AG09309 (cell line): Measurements from ENCODE around the gene ANXA4.

Experiments
- DNase-seq: peaks from one replicate; pipeline ENCODE4 v3.0.0-alpha.2; 2010; ENCODE audit warnings: low read depth
- H3K4me3 ChIP-seq: 2 replicates; pipeline ENCODE4 v1.5.1; 2011; ENCODE audit warnings: mild to moderate bottlenecking, low read depth, low read length, moderate library complexity; ENCODE audit not compliant: control insufficient read depth
- CTCF ChIP-seq: IDR thresholded peaks from 2 replicates; pipeline ENCODE4 v1.5.1; 2011; ENCODE audit warnings: mild to moderate bottlenecking, low read depth, low read length, inconsistent platforms; ENCODE audit not compliant: insufficient read depth, control insufficient read depth; ENCODE audit errors: missing control alignments

The ANXA4 gene

GRCh38 chr2:69848186-69848790 is 106.4 kb downstream of the ANXA4 start:
- no peak for DNase-seq

GRCh38 chr2:69858261-69858660 is 116.3 kb downstream of the ANXA4 start:
- no peak for DNase-seq
- TF ChIP-seq CTCF = no peak
- H3K4me3 ChIP-seq = no peak overlapping the region

More at GRCh38 chr2:69848186-69848790, 106.4 kb downstream of the ANXA4 start:
- TF ChIP-seq CTCF = no peak
- no peak overlapping the region for H3K4me3 ChIP-seq

GRCh38 chr2:69863298-69863697 is 121.4 kb downstream of the ANXA4 start:
- TF ChIP-seq CTCF = no peak
- no peak overlapping the region for H3K4me3 ChIP-seq
- DNase-seq = no peak
